Activated CD8-positive, alpha-beta memory T cell treated with anti-CD3 and anti-CD28 coated beads, Interleukin-2, amount 50 U/mL, for 24 hours (primary cell): ENCODE data around the gene MYO3B.

ENCODE experiments used
- DNase-seq: peaks from one replicate; pipeline ENCODE4 v3.0.0-alpha.2; 2020; ENCODE audit errors: extremely low read depth

Gene MYO3B, protein sequence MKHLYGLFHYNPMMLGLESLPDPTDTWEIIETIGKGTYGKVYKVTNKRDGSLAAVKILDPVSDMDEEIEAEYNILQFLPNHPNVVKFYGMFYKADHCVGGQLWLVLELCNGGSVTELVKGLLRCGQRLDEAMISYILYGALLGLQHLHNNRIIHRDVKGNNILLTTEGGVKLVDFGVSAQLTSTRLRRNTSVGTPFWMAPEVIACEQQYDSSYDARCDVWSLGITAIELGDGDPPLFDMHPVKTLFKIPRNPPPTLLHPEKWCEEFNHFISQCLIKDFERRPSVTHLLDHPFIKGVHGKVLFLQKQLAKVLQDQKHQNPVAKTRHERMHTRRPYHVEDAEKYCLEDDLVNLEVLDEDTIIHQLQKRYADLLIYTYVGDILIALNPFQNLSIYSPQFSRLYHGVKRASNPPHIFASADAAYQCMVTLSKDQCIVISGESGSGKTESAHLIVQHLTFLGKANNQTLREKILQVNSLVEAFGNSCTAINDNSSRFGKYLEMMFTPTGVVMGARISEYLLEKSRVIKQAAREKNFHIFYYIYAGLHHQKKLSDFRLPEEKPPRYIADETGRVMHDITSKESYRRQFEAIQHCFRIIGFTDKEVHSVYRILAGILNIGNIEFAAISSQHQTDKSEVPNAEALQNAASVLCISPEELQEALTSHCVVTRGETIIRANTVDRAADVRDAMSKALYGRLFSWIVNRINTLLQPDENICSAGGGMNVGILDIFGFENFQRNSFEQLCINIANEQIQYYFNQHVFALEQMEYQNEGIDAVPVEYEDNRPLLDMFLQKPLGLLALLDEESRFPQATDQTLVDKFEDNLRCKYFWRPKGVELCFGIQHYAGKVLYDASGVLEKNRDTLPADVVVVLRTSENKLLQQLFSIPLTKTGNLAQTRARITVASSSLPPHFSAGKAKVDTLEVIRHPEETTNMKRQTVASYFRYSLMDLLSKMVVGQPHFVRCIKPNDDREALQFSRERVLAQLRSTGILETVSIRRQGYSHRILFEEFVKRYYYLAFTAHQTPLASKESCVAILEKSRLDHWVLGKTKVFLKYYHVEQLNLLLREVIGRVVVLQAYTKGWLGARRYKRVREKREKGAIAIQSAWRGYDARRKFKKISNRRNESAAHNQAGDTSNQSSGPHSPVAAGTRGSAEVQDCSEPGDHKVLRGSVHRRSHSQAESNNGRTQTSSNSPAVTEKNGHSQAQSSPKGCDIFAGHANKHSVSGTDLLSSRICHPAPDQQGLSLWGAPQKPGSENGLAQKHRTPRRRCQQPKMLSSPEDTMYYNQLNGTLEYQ (N-terminal part only)

DNA sequence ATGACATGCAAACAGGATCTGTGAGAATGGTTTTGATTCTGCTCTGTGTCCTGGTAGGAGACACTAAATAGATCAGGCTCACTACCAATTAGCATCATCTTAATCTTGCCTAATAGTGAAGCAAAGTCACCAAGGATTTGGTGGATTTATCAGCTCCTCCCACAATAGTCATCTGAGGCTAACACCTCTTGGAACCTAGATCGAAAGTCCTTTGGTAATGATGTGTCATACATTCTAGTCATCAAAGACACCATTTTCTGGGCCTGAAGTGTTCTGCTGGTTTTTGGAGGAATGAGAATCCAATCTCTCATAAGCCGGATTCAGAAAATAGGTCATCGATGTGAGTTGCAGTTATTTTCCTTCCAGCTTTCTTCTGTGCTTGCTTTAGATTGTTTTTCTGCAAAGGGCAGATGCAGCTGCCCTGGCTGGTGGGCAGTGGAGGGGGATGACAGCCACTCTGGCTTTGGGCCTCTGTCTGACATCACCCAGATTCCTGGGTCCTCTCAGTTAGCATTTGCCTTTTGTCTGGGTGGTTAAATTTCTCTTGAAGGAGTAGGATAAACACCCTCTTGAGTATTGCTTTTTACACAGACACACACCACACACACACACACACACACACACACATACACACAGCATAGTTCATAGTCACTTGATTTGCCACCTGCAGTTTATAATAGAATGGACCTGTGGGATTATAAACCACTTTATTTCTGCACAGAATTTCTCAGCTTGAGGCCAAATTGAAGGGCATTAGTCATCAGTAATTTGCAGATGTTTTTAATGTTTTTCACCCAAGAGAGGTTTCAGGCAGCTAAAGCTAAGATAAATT, at the start of gene MYO3B:
Gene MYO3B (plus strand): TSS at position 198 of the 832 bp plus-strand sequence. CDS start 141 bp downstream, at position 339.
- no peak for DNase-seq

- DNase-seq: no peak
Observed at GRCh38 chr2:170139276-170139967, 38.5 kb upstream of the MYO3B start.

- no peak for DNase-seq
Observed at GRCh38 chr2:170140561-170140960, 37.4 kb upstream of the MYO3B start.

GRCh38 chr2:170141865-170142264, 36.1 kb upstream of the MYO3B start:
- DNase-seq: no peak

DNA sequence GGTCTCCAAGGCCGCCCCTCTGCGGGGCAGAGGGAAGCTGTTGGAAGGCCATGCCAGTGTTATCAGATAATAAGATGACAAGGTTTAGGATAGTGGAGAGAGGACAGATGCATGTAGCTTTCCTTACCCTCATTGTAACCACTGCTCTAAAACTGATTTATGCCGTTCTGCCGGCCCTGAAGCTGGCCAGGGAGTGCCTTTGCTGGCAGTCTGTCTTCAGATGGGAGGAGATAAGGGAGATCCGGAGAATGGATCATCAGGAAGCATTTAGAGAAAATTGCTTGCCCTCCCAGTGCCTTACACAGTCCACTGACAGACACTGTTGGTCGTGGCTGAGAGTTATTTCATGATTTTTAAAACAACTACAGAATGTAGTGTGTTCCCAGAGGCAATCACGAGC, 35.4 kb upstream of the MYO3B start:
- no peak for DNase-seq

- no peak for DNase-seq
Observed at GRCh38 chr2:170143045-170143717, 34.8 kb upstream of the MYO3B start.

DNA sequence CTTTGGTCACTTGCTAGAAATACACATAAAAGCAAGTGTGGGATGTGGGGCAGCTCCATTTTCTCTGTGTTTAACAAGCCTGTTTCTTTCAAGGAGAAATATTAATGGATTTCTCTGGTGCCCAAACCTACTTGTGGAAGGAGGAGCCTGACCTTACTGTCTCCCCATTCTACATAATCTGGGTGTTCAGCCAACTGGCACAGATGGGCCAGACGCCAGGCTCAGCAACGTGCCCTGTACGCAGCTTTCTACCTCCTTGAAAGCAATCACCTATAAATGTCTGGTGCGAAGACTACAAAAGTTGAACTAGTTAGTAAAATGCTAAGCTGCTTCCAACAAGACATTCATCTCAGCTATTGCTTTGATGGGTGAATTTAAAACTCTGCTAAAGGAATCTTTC, 33.2 kb upstream of the MYO3B start:
- DNase-seq: no peak

- DNase-seq: no peak
Observed at GRCh38 chr2:170145191-170145590, 32.8 kb upstream of the MYO3B start.

GRCh38 chr2:170145675-170146432, 32.1 kb upstream of the MYO3B start:
- no peak for DNase-seq

DNA sequence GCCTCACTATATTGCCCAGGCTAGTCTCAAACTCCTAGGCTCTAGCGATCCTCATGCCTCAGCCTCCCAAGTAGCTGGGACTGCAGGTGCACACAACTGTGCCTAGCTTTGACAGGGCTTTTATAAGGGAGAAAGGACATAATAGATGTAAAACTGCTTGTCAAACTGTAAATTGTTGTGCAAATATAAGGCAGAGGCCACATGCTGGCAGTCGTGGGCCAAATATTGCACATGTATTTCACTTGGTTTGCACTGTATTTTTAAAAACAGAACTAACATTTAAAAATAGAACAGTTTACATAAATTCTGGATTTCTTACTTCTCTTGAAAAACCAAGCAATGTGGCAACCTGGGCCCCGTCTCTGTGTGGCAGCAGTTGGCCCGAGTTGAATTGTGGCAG, 31.2 kb upstream of the MYO3B start:
- no peak for DNase-seq

DNA sequence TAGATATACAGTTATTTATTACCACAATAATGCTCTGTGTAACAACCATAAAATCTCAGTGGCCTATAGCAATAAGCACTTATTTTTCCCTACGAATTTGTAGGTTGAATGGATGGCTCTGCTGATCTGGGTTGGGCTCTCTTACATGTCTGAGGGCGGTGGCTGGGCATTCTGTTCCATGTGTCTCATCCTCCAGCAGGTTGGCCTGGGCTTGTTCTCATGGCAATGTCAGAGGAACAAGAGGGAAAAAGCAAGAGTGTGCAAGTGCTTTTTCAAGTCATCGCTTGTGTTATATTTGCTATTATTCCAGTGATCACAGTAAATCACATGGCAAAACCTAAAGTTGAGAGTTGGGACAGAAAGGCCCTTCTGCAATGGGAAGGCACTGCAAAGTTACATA, 30.4 kb upstream of the MYO3B start:
- DNase-seq: no peak

DNA sequence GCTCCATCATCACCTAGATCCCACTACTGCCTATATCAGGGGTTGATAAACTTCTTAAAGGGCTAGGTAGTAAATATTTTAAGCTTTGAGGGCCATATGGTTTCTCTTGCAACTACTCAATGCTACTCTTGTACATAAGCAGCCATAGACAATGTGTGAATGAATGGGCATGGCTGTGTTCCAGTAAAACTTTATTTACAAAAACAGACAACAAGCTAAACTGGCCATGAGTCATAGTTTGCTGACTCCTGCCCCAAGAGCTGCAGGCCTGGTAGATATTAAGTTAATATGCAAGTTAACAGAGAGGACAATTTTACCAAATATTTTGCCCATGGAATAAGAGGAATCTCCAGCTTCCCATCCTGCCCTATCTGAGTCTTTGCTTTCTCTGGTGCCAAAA, 29.8 kb upstream of the MYO3B start:
- no peak for DNase-seq

DNA sequence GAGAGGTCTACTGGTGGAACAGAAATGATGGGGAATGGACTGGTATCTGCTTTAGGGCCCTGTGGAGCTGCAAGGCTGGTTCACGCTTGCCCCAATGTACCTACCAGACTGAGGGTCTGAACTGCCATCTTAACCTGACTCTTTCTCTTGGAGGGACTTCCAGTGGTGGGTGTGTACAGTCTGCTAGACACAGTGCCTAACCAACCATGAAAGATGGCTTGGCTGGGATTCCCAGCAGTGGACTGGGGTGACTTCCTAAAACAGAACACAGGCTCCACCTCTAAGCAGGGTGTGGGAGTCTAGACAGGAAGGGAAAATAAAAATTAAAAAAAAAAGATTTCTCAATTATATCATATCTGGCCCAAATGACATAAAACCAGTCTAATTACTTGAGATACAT, 25.5 kb upstream of the MYO3B start:
- DNase-seq: no peak

GRCh38 chr2:170155022-170155722, 22.8 kb upstream of the MYO3B start:
- DNase-seq: no peak

DNA sequence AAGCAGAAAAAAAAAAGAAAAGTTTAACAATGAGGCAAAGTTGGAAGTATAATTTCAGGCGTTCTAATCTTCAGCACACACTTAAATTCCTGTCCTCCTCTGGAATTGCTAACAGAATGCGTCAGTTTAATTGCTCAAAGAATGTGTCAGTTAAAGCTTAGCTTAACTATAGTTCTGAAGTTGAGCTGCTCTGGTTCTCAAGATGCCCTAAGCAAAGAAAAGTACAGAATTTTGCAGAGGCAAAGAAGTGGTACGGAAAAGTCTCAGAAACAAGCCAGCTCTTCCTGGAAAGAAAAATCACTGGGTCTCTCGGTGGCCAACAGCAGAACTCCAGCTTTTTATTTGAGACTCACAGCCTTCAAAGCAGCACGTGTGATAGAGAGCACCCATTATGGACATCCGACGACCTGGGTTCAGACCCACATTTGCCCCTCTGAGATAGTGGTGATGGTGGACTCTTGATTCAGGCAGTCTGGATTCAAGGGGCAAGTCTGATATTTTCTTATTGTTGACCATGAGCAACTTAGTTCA, 22.2 kb upstream of the MYO3B start:
- DNase-seq: no peak

DNA sequence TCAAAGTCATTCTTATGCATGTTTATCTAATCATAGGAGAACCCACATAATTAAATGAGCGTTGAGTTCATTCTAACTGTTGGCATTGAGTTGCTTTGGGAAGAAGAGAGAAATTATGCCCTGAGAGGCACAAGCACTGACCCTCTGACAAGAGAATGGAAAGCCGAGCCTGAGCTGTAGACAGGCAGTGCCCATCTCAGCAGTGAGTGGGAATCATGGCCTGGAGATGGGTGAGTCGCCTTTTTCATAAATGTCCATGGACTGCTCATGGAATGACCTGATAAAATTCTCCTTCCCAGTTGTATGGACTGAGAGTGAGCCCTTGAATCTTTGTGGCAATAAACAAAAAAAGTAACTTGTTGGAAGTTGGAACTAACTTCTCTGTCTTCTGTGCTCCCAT, 21.4 kb upstream of the MYO3B start:
- DNase-seq: no peak

GRCh38 chr2:170157025-170157684, 20.8 kb upstream of the MYO3B start:
- no peak for DNase-seq

GRCh38 chr2:170159060-170159459, 18.9 kb upstream of the MYO3B start:
- DNase-seq: no peak
